Inflammatory macrophage (primary cell): ENCODE data around the gene ARID1B.

ENCODE experiments used
- DNase-seq, 2 donors: peaks; one replicate each; pipeline ENCODE4 v3.0.0-alpha.2; 2020 to 2022

ARID1B gene

DNA sequence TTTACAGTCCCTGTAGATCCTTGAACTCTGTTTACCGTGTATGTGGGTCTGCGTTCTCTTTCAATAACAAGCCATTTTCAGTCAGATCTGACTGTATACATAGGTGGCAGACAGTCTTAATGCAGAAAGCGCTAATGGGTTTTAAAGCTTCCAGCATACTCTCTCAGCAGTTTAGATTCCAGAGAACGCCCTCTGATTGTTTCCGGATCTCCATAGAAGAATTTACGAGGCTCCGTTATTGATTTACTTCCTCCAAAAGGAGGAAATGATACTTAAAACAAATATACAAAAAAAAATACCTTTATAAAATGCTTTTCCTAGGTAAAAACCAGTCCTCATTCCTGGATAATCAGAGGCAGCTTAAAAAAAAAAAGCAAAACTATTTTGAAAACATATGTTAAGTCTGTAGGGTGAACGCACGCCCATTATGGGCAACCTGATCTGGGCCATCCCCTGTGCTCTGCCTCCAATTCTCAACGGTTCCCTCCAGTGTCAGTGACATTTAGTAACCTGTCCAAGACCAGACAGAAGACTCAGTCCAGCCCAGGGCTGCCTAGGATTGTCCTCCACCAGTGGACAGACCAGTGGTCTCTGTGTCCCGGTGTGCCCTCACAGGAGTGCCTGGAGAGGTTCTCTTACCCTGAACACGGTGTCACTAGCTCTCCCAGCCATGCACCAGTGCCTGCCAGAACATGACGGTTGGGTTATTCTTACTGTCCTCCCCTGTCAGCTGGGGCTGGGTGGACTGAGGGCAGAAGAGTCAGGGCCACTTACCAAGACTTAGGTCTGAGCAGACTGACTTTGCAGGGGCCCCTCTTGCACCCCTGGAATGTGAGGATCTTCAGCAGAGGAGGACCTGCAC, 217.3 kb downstream of the ARID1B start:
- DNase-seq, result no peak

DNA sequence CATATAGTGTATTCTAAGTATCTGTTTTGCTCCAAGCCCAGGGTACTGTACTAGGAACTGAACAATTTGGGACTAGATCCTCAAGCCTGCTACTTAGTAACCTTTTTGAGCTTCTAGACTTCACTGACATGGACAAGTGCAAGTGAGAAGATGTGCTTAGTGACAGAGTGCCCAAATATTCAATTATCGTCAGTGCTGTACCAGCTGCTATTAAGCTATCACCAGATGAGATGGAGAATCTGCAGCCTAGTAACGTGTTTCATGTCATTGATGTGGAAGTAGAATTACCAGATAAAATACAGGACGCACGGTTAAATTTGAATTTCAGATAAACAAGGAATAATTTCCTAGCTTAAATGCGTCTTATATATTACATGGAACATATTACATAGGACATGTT, 218.3 kb downstream of the ARID1B start:
- no peak for DNase-seq

GRCh38 chr6:156996265-156996664, 219.1 kb downstream of the ARID1B start:
- no peak for DNase-seq

DNA sequence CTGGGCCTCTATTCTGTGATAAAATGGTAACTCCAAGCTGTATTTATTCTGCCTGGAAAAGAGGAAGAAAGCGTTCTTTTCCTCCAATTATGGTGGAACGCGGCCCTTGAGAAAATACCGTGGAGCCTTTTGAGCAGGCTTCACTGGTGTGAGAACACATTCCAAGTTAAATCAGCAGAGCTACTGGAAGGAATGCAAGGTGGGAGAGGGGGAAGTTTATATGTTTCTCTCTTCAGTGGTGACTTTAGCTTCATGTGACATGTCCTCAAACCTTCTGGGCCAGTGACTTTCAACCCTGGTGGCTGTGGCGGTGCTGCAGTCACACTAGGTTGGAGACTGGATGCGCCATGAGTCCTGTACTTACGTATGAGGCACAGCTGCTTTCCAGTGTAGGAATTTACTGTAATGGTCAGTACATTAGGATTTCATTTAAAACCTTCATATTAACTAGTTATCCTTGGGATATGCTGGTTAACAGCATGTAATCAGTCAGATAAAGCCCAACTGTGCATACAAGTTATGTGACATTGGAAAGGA, 221.7 kb downstream of the ARID1B start:
- no peak for DNase-seq

DNA sequence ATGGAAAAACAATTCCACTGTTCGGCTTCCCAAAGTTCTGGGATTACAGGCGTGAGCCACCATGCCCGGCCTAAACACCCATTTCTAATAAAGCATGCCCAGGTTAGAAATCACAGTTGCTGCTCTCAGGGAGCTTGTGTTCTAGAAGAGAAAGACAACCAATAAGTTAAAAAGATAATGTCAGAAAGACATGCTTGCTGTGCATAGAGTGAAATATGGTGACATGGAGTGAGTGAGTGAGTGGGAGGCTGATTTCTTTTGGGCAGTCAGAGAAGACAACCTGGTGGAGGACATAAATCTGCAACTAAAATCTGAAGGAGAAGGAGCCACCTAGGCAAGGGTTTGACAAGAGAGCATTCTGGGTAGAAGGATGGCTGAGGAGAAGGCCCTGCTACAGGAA, 222.6 kb downstream of the ARID1B start:
- no peak for DNase-seq

DNA sequence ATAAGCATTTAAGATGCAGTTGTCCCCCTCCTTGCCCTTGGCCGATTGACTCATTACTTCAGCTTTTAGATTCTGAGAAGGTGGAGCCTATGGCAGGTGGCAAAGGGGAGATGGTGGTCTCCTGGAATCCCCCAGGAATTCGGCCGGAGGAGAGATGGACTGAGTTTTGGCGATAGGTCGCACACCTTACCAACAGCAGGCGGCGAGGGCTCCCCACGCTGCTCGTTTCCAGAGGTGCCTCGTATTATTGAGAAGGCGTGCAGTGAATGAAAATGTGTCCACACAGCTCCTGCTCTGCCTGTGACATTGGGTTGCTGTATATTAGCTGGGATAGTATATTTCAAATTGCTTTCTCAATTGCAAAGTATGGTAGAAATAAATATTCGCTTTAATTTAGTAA, 224.5 kb downstream of the ARID1B start:
- DNase-seq, result no peak

DNA sequence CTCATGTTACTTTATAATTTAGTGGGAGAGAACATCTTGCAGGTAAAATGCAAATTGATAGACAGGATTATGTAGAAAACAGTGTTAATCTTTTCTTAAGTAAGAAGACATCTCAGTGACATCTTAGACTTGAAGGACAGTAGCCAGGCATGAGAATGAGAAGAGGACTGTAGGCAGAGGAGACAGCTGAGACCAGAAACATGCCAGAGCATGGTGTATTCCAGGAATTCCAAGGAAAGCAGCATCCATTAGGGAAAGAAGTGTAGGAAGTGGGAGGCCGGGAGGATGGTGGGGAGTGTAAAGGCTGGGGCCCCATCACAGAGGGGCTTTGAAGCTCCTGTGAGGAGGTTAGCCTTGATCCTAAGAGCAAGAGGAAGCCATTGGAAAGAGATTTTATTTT, 225.6 kb downstream of the ARID1B start:
- no peak for DNase-seq

DNA sequence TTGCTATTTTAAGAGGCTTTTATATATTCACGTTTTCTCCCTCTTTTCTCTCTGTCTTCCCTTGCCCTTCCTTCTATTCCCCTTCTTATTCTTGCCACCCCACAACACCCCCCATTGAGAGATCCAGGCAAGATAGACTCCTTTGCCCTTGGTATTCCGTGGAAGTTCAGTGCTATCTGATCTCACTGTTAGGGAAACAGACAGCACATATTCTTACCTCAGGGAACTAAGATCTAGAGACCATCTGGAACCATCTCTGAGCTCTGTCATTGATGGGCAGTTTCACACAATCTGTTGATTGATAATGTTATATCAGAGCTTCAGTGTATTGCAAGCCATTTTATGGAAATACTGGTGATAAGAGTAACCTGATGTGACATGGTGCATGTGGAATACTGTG, 228.8 kb downstream of the ARID1B start:
- DNase-seq, result no peak

DNA sequence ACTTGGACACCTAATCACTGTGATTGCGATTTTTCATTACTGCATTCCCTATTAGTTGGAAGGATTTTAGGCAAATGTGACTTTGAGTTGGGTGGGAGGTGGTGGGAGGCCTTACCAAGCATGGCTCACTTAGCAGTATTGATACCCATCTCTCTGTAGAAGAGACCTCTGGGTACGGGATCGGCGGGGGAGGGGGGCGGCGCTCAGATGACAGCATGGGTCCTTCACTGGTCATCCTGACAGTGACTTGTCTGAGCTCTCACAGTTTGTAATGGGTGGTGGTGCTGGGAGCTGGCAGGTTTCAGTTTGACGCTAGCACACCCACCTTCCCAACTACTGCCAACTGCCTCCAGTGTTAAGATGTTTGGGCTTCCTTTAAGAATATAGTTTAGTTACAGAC, 231.4 kb downstream of the ARID1B start:
- no peak for DNase-seq

DNA sequence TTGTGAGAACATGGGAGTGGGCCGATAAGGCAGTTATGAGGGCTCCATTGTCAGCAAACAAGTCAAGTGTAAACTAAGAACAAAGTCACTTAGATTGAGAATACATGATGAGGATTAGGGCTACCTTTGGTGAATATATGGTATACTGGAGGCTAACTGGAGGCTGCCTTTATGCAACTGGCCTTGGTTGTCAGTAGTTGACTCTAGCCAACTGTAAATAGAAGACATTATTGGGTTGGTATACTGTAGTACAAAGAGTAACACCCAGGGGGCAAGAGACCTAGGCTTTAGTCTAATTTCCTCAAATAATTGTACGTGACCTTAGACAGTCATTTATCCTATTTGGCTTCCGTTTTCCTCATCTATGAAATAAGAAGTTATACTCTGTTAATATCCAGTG, 235.2 kb downstream of the ARID1B start:
- no peak for DNase-seq

DNA sequence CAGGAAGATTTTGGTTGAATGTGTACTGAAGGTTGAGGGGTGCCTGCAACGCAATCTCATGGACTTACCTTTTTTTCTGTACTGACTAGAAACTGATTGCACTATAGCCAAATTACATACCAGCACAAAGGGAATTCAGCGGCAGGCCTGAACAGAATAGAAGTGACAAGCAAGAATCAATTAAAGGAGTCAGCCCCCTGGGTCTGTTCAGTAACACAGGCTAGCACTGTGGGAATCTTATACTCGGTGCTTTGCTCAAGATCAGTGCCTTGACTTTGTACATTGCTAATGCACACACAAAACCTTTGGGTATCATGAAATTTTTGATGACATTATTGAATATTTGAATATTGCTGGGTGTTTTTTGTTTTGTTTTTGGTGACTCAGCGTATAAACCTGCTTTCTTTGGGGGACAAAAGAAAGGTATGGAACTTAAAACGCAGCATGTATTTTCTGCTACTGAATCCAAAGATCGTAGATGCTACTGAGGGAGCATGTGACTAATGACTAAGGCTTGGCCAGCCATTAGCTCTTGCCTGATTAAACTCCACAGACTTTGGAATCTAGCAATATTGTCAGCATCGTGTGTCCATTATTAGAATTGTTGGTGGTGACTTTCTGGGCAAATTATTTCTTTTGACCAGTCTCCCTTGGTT, 236.6 kb downstream of the ARID1B start:
- no peak for DNase-seq

GRCh38 chr6:157014871-157015270, 237.7 kb downstream of the ARID1B start:
- DNase-seq, result no peak

DNA sequence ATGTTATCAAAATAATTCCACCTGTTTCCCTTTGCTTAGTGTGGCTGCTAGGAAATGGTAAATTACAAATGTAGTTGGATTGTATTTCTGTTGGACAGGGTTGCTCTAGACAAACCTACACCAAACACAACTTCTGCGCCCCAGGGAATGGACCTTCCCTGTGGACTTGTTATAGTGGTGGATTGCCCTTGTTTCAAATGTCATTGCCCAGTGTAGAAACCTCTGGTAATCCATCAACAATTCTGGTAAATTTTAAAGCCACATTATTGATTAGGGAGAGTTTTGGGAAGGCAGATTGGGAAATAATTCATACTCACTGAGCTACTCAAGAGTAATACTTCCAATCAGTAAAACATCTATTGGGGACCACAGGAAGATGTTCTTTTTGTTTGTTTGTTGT, 239.8 kb downstream of the ARID1B start:
- no peak for DNase-seq

DNA sequence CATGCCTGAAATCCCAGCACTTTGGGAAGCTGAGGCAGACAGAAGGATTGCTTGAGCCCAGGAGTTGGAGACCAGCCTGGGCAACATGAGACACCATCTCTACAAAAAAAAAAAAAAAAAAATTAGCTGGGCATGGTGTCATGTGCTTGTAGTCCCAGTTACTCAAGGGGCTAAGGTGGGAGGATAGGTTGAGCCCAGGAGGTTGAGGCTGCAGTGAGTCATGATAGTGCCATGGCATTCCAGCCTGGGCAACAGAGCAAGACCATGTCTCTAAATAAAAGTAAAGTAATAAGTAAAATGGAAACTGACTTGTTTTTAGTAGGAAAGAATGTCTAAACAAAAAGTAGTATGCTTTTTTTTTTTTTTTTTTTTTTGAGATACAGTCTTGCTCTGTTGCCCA, 240.7 kb downstream of the ARID1B start:
- no peak for DNase-seq

- DNase-seq, result peak; percentile 18 to 35
Measured at GRCh38 chr6:157019115-157019641, 242.0 kb downstream of the ARID1B start.

GRCh38 chr6:157019733-157020132, 242.6 kb downstream of the ARID1B start:
- no peak for DNase-seq

DNA sequence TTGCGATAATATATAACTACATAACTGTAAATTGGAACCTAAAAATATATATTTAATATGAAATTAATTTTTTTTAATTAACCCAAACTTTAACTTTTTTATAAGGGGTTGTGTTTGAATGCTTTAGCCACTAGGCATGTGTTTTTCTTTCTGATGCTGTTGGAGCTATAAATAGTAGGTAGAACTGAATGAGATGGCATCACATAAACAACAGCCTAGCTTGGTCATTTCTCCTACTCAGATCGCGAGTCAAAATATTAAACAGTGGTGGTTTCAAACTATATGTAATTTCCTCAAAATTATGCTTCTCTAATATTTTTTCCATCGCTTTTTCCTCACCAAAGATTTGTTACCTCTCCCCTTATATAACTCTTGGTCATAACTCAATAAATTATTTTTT, 243.2 kb downstream of the ARID1B start:
- peak; percentile 30 to 35 for DNase-seq

DNA sequence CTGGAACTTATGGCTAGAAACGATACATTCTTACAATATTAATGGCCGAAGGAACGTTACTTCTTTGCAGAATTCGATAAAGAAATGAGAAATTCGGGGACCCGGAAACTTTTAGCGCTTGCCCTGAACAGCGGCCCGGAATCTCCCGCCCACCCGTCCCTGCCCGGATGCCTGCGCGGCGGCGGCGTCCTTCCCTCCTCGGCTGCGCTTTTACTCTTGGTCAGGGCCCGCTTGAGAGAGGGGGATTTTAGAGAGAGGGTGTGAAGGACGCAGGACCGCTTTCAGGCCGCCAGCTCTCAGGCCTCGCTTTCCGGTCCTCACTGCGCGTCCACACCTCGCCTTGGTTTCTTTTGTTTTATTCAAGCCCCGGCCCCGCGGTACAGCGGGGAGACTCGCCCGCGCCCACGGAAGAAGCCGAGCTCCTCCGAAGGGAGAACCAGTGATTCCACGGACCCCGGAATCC, 243.7 kb downstream of the ARID1B start:
- DNase-seq, result peak; percentile 73 to 80

DNA sequence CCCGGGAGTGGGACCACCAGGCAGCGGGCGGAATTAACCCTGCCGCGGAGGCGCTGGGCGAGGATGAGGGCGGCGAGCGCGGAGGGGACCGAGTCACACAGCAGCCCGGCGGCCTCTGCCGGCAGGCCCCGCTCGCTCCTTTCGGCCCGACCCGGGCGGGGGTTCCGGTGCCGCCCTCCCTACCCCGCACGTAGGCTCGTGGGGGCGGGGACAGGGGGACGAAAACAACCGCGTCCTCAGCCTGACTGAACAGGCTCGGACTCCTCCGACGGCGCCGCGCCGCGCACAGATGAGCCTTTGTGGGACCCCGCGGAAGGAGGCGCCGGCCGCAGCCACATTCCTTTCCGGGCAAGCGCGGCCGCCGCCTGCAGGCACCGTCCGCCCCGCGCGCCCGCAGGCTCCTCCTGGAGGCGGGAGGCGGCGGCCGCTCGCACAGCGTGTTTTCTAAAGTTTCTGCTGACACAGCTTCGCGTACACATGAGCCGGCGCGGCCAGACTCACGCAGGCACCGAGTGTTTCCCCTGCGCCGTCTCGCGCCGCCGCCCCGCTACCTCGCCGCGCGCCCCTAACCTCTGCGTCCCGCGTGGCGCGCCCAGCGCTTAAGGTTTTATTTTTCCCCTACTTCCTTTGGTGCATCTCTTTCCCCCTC, 244.3 kb downstream of the ARID1B start:
- peak; percentile 83 to 89 for DNase-seq

- peak; percentile 86 to 92 for DNase-seq
Measured at GRCh38 chr6:157021993-157022740, 245.0 kb downstream of the ARID1B start.

- DNase-seq, result peak; percentile 18 to 36
Measured at GRCh38 chr6:157023958-157024357, 246.8 kb downstream of the ARID1B start.

GRCh38 chr6:157024745-157025144, 247.6 kb downstream of the ARID1B start:
- DNase-seq, result no peak
